ENCODE data around the gene HCRTR2.

DNA sequence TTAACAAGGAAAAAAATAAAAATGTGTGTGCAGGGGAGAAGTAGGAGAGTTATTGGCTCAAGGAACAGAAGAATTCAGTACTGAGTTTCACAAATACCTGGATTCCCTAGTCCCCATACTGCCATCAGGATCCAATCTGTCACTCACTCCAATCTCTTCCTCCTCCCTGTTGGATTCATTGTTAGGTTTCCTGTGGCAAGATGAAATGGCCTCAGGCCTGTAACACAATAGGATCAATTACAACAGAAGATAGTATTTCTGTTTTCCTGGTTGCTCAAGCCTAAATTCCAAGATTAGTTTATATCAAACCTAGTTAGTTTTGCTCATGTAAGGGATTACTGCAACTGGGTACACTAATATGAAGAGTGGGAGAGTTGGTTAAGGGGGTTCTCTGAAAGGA lies 24.4 kb downstream of the HCRTR2 start:
- TF ChIP-seq, protein P1, sequence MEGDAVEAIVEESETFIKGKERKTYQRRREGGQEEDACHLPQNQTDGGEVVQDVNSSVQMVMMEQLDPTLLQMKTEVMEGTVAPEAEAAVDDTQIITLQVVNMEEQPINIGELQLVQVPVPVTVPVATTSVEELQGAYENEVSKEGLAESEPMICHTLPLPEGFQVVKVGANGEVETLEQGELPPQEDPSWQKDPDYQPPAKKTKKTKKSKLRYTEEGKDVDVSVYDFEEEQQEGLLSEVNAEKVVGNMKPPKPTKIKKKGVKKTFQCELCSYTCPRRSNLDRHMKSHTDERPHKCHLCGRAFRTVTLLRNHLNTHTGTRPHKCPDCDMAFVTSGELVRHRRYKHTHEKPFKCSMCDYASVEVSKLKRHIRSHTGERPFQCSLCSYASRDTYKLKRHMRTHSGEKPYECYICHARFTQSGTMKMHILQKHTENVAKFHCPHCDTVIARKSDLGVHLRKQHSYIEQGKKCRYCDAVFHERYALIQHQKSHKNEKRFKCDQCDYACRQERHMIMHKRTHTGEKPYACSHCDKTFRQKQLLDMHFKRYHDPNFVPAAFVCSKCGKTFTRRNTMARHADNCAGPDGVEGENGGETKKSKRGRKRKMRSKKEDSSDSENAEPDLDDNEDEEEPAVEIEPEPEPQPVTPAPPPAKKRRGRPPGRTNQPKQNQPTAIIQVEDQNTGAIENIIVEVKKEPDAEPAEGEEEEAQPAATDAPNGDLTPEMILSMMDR (IDR thresholded peaks at IDR 0.05) = no peak
- TF ChIP-seq POLR2A (IDR thresholded peaks at IDR 0.05) (no peak), EP300 (IDR thresholded peaks at IDR 0.05) (no peak)
